Measurements from ENCODE around the gene RNF5. TPM values are rescaled to one million over a fixed set of nuclear protein-coding genes. Genes with fewer than 3 reads are reported as not detected.
A peak's percentile ranks its signal among the peaks of the same experiment; 100 is the strongest.
"Not testable (repeated sequence)": the region's sequence is repeated elsewhere in the genome, so short reads cannot be mapped to it uniquely, and the experiment has no call there.

The RNF5 gene
- total RNA-seq, 1 donor = 29.1 TPM

- no peak for DNase-seq (ENCODE audit: low read depth in 2 of 3, low spot score in 2 of 3)
Observed at GRCh38 chr6:32175322-32175710, 2.9 kb upstream of the RNF5 start.

GRCh38 chr6:32175711-32176475 lies 2.3 kb upstream of the RNF5 start, which contains the start of gene AGPAT1:
Gene AGPAT1, minus strand, starts transcription at chr6:32176084. Its CDS starts 4,588 bp downstream, at chr6:32171496.
- peak; percentile 78 to 97 (median 96) for DNase-seq (ENCODE audit: low read depth in 2 of 3, low spot score in 2 of 3)

GRCh38 chr6:32176476-32177182 lies 1.6 kb upstream of the RNF5 start:
- DNase-seq (ENCODE audit: low read depth in 2 of 3, low spot score in 2 of 3) = no peak

GRCh38 chr6:32177183-32177787 lies 920 bp upstream of the RNF5 start:
- DNase-seq (ENCODE audit: low read depth in 2 of 3, low spot score in 2 of 3) = peak in 1 of 3 donors; percentile 73

GRCh38 chr6:32178547-32179440 lies 589 bp downstream of the RNF5 start:
- DNase-seq (ENCODE audit: low read depth in 2 of 3, low spot score in 2 of 3) = no peak

GRCh38 chr6:32179766-32180405 lies 1.7 kb downstream of the RNF5 start:
- no peak for DNase-seq (ENCODE audit: low read depth in 2 of 3, low spot score in 2 of 3)

GRCh38 chr6:32181148-32181702 lies 3.0 kb downstream of the RNF5 start:
- no peak for DNase-seq (ENCODE audit: low read depth in 2 of 3, low spot score in 2 of 3)

GRCh38 chr6:32181915-32182529 lies 3.8 kb downstream of the RNF5 start:
- no peak for DNase-seq (ENCODE audit: low read depth in 2 of 3, low spot score in 2 of 3)

GRCh38 chr6:32182555-32182981 lies 4.4 kb downstream of the RNF5 start:
- no peak for DNase-seq (ENCODE audit: low read depth in 2 of 3, low spot score in 2 of 3)

- no peak for DNase-seq (ENCODE audit: low read depth in 2 of 3, low spot score in 2 of 3)
Observed at GRCh38 chr6:32183030-32183429, 4.8 kb downstream of the RNF5 start.

- DNase-seq (ENCODE audit: low read depth in 2 of 3, low spot score in 2 of 3) = no peak
Observed at GRCh38 chr6:32183483-32184083, 5.4 kb downstream of the RNF5 start.

- no peak for DNase-seq (ENCODE audit: low read depth in 2 of 3, low spot score in 2 of 3)
Observed at GRCh38 chr6:32184084-32184640, 6.0 kb downstream of the RNF5 start, which contains the start of gene AGER. Gene AGER, minus strand, starts transcription at chr6:32184253. Its CDS starts 31 bp downstream, at chr6:32184222.

GRCh38 chr6:32185681-32186131 lies 7.5 kb downstream of the RNF5 start:
- not testable (repeated sequence) for DNase-seq (ENCODE audit: low read depth in 2 of 3, low spot score in 2 of 3)

GRCh38 chr6:32186151-32186840 lies 8.1 kb downstream of the RNF5 start:
- not testable (repeated sequence) for DNase-seq (ENCODE audit: low read depth in 2 of 3, low spot score in 2 of 3)

- no peak for DNase-seq (ENCODE audit: low read depth in 2 of 3, low spot score in 2 of 3)
Observed at GRCh38 chr6:32187009-32187709, 9.0 kb downstream of the RNF5 start.

- DNase-seq (ENCODE audit: low read depth in 2 of 3, low spot score in 2 of 3) = not testable (repeated sequence)
Observed at GRCh38 chr6:32187725-32188380, 9.6 kb downstream of the RNF5 start.

Data from hematopoietic multipotent progenitor cell (in vitro differentiated cells).